ENCODE measurements around the gene KCNJ3.

The KCNJ3 gene

GRCh38 chr2:154709215-154709614 is 10.7 kb downstream of the KCNJ3 start:
- no peak for DNase-seq

GRCh38 chr2:154710078-154710477 is 11.6 kb downstream of the KCNJ3 start:
- no peak for DNase-seq

- no peak for DNase-seq
Measured at GRCh38 chr2:154710685-154711084, 12.2 kb downstream of the KCNJ3 start.

- DNase-seq = no peak
Measured at GRCh38 chr2:154713675-154714074, 15.2 kb downstream of the KCNJ3 start.

GRCh38 chr2:154720651-154721050 is 22.2 kb downstream of the KCNJ3 start:
- DNase-seq = no peak

- no peak for DNase-seq
Measured at GRCh38 chr2:154724194-154724797, 25.8 kb downstream of the KCNJ3 start.

- DNase-seq = no peak
Measured at GRCh38 chr2:154740361-154740760, 41.9 kb downstream of the KCNJ3 start.

- no peak for DNase-seq
Measured at GRCh38 chr2:154758871-154759270, 60.4 kb downstream of the KCNJ3 start.

GRCh38 chr2:154762638-154763037 is 64.1 kb downstream of the KCNJ3 start:
- no peak for DNase-seq

- no peak for DNase-seq
Measured at GRCh38 chr2:154771664-154772284, 73.3 kb downstream of the KCNJ3 start.

GRCh38 chr2:154776825-154777224 is 78.3 kb downstream of the KCNJ3 start:
- no peak for DNase-seq

- no peak for DNase-seq
Measured at GRCh38 chr2:154794406-154794805, 95.9 kb downstream of the KCNJ3 start.

- no peak for DNase-seq
Measured at GRCh38 chr2:154795651-154796050, 97.2 kb downstream of the KCNJ3 start.

- DNase-seq = no peak
Measured at GRCh38 chr2:154804451-154804850, 106.0 kb downstream of the KCNJ3 start.

GRCh38 chr2:154813636-154814035 is 115.1 kb downstream of the KCNJ3 start:
- no peak for DNase-seq

- no peak for DNase-seq
Measured at GRCh38 chr2:154814856-154815255, 116.4 kb downstream of the KCNJ3 start.

- DNase-seq = no peak
Measured at GRCh38 chr2:154825358-154825757, 126.9 kb downstream of the KCNJ3 start.

GRCh38 chr2:154826827-154827226 is 128.3 kb downstream of the KCNJ3 start:
- no peak for DNase-seq

- DNase-seq = no peak
Measured at GRCh38 chr2:154827286-154827685, 128.8 kb downstream of the KCNJ3 start.

- DNase-seq = no peak
Measured at GRCh38 chr2:154832711-154833110, 134.2 kb downstream of the KCNJ3 start.

GRCh38 chr2:154836632-154837031 is 138.1 kb downstream of the KCNJ3 start:
- DNase-seq = no peak

GRCh38 chr2:154837035-154837434 is 138.5 kb downstream of the KCNJ3 start:
- no peak for DNase-seq

GRCh38 chr2:154844513-154844912 is 146.0 kb downstream of the KCNJ3 start:
- DNase-seq = no peak

- DNase-seq = no peak
Measured at GRCh38 chr2:154846842-154847241, 148.3 kb downstream of the KCNJ3 start.

GRCh38 chr2:154849482-154849881 is 151.0 kb downstream of the KCNJ3 start:
- no peak for DNase-seq
